Measurements from ENCODE around the gene DSCAML1.

The DSCAML1 gene

DNA sequence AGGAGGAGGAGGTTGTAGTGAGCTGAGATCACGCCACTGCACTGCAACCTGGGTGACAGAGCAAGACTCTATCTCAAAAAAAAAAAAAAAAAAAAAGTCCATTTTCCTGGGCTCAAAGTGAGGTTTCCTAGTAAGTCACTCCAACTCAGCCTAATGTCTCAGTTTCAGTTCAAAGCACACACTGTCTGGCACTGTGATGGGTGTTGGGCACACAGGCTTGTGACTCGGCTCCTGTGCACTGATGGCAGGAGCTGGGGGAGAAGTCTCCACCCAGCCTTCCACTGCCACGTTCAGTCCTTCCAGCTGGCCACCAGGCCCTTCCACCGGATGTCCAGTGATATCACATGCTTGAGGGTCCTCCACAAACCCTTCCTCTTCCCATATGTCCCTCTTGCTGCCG, 283.4 kb downstream of the DSCAML1 start:
- no peak for DNase-seq

DNA sequence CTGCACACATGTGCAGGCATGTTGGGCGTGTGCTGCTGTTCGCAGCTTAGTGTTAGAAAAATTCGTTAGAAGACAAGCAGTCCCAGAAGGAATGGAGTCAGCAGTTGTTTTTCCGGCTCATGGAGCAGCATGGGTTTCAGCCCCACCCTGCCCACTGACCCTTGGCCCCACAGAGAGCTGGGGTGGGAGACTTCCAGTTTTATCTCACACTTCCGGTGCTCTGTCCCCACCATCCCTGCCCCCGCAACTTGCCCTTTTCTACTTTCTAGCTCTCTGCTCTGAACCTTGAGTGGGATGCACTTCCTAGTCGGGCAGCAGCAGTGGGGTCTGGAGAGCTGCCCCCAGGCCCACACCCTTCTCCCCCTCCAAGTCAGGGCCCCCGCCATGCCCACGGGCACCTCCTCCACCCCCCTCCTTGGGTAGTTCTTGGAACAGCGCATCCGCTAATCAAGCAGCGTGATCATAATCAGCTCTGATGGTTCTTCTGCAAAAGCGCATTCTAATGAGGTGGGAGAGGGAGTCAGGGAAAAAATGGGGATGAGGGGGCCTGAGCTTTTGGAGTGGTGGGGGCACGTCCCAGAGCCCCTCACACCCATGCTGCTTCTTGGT, 285.0 kb downstream of the DSCAML1 start:
- no peak for DNase-seq

DNA sequence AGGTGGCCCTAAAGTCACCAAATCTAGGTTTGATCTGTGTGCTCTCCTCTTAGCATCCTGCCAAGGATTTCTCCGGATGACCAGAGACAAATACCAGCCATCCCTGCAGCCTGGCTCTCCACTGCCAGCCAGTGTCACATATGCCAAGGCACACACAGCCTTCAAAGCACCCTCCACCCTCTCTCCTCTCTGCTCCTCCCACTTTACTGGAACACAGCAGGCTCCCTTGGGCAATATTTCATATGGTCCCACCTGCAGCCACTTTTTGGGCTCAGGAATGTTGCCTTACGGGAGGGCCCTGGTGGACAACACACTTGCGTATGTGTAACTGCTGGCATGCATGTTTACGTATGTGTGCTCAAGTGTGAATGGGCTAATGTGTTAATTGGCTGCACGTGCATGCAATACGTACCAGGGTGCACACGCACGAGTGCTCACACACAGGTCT, 285.5 kb downstream of the DSCAML1 start:
- DNase-seq = peak; percentile 38

DNA sequence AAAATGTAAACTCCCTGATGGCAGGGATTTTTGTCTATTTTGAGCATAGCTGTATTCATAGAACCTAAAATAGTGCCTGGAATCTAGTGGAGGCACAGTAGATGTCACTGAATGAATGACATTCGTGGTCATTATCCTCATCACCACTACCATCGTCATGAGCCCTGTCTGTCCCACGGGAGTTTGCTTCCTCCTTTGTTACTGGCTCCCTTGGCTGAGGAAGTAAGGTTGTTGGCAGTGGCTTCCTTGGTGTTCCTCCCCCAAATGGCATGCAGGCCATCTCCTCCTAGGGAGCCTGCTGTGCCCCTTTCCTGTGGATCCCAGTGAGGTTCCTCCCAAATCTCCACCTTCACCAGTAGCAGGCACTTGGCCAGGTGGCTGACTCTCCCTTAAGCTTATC, 286.4 kb downstream of the DSCAML1 start:
- peak; percentile 50 for DNase-seq

DNA sequence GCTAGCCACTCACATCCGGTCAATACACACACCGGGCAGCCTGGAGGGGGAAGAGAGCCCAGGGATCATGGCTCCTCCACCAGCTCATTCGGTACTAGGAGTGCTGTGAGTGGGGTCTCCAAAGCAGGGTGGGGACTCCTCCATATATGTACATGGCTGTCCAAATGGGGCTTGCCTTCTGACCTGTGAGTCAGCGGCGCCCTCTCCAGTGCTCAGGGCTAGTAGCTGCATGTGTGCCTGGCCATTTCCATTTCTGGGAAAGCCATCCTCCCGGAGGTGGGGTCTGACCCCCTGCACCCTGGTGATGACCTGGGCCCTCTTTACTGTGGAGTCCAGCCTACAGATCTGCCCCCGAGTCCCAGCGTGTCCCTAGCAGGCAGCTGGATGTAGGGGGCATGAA, 287.5 kb downstream of the DSCAML1 start:
- DNase-seq = no peak

DNA sequence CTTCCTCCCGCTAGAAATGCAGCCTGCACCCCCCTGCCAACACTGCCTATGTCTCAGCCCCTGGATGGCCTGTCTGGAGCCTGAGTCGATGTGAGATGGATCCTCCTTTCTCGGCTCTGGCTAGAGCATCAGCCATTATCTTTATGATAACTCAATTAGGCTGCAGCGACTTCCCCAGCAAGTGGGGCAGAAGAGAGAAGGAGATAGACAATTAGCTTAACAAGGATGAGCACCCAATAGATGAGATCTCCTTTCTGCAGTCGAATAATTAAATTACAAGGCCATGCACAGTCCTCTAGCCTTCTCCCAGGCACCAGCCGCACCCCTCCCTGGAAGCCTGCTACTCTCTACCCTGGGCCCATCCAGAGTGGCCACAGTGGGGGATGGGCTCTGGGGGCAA, 290.0 kb downstream of the DSCAML1 start:
- no peak for DNase-seq

DNA sequence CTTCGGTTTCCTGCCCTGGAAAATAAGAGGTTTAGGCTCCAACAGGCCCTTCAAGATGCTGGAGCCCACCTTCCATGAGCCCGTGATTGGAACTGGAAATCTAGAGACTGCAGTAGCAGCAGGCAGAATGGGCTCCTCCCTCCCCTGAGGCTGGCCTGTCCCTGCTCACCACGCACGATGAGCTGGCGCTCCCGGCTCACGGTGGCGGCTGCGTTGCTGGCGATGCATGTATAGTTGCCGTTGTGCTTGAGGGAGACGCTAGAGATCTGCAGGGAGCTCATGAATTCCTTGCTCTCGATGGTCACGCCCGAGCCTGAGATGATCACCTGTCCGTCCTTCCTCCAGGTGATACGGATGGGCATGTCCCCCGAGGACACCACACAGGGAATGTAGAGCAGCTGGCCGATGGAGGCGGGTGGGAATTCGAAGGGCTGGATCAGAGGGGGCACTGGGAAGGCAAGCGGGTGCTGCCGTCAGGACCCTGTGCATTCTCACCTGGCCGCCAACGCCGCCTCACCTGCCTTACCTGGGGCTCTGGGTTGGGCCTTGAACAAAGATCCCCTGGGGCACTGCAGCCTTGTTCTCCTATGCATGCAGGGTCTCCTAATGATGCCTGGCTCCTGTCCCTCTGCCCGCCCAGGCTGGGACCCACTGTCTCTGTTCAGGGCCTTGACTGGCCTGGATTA, 291.6 kb downstream of the DSCAML1 start:
- DNase-seq = peak; percentile 16

DNA sequence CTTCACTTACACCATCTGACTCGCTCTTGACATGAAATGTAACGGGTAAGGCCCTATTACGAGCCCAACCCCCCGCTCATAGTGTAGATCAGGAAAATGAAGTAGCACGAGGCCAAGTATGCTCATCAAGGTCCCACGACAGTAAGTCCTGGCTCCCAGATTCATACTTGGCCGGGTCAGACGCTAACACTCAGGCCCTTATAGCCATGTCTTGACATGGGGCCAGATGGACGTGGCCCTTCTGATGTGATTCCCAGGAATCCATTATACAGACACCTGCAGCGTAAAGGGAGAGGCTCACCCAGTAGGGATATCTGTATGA, 294.3 kb downstream of the DSCAML1 start:
- DNase-seq = no peak

DNA sequence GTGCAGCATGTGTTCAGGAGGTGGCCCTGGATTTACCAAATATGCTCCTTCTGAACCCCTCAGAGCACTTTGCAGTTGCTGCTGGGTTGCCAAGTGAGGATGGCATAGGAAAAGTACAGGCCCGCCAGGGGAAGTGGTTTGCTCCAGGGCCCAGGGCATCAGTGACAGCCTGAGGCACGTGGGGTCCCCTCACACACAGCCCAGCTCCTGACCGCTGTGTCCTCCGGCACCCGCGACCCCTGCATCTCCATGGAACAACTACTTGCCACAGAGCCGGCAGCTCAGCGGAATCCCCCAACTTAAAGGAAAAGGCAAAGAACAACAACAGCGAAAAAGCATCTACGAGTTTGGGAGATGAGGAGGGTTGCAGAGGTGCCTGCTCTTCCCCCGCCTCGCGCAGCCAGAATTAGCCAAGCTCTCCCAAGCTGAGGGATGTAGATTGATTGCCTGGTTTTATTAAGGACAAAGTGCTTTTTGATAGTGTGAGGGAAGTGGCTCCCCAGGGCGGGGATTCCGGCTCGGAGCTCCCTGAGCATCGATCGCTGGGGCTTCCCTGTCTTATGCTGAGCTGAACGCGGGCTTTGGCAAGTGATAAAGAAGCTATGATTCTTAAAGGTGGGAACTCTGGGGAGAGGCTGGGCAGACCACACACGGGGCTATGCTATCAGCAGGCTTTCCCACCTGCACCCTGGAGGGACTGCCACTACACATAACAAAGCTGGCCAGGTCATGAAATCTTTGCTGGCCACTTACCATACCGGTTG, 294.8 kb downstream of the DSCAML1 start:
- DNase-seq = no peak

DNA sequence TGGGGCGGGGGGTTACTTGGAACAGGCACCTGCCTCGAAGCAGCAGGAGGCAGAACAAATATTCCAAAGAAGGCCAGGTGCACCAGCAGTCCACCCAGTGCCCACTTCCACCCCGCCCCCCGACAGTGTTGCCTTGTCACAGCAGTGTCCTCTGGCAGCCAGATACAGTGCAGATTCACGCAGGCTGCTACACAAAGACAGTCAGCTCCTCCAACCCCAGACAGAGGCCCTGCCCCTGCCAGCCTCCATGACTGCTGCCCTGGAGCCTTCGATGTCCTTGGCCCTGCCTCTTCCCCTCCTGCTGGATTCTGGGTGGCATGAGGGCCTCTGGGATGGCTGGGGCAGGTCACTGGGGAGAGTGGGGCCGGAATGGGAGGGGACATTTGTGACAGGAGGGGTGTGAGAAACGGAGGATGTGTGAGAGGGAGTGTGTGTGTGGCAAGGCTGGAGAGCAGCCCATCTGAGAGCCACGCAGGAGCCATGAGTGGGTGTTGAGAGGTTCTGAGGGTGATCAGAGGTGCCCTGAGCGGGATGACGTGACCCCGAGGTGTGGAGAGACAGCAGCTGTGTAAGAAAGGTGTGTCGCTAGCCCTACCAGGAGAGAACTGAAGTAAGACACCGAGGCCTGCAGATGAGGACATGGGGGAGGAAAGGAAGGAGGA, 295.6 kb downstream of the DSCAML1 start:
- DNase-seq = peak; percentile 90

DNA sequence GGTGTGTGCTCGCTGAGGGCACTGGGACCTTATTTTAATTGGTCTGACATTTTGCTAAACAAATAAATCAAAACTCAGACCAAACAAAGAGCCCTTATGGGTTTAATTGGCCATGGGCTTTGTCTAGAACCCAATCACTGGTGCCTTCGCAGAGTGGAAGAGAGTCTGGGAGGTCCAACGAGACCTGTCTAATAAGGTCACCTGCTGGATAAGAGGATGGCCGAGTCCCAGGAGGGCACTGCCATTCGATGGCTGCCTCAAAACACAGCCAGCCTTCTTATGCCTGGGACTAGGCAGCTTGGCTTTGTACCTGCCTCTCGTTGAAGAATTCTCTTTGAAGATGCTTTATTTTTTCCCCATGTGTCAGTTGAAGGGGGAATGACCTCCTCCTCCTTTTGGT, 298.2 kb downstream of the DSCAML1 start:
- peak; percentile 92 for DNase-seq

DNA sequence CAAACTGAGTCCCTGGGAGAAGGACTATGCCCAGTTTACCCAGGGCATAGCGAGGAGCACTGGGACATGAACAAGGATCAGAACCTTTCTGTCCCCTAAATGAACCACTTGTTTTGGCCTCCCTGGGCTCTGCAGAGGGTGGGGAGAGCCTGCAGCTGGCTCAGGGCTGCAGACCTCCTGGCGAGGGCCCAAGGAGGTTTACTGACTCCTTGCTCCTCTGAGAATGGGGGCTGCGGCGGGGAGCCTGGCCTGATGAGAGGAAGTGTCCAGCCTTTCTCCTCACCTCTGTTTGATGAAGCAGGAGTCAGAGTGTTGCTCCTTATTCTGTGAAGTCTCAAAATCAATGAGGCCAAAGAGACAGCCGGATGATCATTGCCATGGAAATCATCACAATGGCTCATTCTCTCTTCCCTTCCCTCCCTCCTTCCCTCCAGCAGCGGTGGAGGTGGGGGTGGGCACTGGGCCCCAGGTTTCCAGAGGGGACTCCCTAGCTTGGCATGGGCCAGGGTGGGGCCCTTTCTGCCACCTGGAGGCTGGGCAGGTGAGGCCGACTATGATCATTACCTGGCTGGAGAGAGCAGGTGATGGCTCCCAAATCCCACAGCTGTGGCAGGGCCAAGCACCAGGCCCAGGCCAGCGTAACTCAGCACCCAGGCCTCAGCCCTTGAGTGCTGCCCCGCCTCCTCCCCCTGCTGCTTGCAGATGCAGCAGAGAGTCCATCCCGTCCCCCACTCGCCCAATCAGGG, 299.6 kb downstream of the DSCAML1 start:
- peak; percentile 32 for DNase-seq

DNA sequence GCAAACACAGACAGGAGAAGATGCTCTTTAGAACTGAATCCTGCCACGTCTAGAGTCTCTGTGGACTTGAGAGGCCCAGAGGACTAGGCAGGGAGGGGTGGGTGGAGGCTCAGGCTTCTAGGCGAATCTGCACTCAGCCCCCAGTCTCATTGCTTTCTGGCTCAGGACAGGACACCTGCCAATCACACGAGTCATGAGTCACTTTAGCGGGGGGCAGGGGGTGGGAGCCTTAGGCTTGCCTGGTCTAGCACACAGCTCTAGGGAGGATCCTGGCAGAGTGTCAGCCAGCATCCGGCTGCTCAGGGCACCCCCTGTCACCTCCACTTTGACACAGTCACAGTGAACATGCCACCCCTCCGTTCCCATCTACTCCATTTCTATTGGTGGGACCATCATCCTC, 301.7 kb downstream of the DSCAML1 start:
- DNase-seq = peak; percentile 23

DNA sequence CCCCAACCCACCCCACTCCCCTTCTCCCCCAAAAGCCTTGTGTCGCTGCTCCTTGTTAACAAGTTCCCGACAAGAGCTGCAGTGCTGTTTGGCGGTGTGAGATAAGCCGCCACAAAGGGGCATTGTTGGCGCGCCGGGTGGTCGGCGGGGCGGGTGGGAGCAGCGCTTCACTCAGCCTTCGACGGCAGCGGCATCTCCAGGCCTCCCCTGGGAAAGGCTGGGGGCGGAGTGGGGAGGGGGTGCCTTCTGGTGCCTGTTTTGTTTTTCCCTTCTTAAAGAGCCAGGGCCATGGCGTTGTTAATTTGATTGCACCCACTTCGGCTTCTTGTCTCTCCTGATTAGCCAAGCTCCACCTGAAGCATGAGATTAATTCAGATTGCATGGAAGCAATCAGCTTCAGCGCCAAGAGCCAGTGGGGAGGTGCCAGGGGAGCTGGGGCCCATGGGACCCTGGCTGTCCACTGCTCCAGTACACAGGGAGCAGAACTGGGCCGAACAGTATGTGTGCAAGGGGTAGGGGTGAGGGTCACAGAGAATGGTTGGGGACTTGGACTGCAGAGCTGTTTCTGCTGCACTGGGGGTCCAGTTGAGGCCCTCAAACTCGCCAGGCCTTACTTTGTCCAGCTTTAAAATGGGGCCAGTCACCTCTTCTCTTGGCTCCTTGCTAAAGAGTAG, 304.3 kb downstream of the DSCAML1 start:
- DNase-seq = peak; percentile 25

DNA sequence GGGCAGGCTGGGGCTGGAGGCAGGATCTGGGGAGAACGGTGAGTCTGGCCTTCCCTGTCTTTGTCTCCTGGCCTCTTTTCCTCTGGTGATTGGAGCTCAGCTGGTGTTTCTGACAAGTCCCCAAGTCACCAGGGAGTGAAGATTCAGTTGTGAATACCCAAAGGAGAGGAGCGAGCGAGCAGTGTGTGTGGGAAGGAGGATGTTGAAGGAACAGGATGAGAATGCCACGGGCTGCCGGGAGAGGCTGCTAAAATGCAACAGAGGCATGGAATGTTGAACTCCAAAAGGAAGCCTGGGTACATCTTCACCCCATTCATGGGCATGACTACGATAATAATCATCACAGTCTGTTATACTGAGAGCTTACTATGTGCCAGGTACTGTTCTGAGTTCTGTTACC, 306.1 kb downstream of the DSCAML1 start:
- no peak for DNase-seq

DNA sequence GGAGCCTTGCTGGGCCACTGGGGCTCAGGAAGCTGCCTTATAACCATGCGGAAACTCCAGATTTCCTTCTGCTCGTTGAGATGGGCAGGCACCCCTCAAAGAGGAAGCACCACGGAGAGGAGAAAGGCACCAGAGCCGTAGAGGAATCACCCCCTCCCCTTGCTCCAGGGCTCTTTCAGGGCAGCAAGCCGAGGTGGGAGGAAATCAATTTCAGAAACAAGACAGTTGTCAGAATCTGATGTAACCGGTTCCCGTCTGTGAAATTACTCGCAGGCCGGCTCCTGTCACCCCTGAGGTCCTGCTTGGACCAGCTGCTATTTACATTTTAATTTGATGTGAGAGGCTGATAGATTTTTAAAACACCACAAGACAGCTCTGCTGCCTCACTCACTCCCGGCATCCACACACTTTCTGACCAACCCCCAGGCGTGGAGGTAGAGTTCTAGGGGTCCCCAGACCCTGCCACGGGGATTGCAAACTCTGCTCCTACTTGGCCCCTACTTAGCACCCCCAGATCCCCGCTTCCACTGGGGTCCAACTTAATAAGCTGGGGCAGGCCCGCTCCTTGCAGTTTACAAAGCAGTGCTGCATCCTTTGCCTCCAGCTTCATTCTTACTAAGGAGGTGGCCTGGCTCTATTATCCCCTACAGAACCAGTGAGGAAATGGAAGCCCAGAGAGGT, 306.9 kb downstream of the DSCAML1 start:
- DNase-seq = peak; percentile 31

DNA sequence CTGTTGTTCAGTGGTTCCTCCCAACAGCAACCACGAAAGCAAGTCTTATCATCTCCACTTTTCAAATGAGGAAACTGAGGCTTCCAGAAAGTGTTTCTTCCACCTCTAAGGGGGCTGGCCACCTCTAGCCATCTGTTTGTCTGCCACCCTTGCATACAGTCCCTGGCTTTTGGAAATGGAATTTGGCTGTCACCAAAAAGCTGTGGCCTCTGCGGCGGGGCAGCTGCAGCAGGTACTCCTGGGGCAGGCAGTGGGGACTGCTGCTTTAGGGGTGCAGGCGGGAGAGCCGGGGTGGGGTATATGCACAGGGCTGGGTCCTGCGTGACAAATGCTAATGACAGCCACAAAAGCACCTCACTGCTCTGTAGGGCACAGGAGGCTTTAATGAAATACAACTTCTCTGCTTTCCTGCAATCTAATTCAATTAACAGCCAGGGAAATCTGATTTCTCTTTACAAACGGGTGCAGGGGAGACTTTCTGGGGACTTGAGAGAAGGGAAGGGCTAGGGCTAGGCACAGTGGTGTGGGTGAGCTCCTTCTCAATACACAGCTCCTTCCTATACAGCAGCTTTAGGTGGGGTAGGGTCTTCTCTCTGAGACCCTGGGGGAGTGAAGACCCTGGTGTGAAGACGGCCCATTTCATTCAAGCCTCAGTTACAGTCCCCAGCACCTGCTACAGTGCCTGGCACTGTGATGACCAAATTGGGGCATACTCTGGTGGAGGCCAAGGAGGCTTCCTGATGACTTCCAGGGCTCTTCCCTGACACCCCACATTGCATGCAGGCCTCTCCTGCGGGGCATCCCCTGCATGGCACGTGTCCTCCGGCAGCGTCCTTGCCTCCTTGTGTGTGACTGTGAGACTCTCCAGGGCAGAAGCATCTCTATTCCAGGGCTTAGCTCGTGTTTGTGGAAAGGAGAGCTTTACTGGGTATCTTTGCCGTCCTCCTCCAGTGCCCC, 307.7 kb downstream of the DSCAML1 start:
- no peak for DNase-seq

DNA sequence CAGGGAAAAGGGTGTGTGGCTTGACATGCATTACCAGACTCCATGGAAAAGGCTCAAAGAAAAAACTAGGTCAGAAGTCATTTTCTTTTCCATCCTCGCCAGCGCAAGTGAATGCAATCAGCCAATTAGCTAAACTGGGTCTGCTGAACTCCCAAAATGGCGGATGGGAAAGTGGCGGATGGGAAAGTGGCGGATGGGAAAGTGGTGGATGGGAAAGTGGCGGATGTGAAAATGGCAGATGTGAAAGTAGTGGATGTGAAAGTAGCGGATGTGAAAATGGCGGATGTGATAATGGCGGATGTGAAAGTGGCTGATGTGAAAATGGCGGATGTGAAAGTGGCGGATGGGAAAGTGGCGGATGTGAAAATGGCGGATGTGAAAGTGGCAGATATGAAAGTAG, 311.0 kb downstream of the DSCAML1 start:
- no peak for DNase-seq

DNA sequence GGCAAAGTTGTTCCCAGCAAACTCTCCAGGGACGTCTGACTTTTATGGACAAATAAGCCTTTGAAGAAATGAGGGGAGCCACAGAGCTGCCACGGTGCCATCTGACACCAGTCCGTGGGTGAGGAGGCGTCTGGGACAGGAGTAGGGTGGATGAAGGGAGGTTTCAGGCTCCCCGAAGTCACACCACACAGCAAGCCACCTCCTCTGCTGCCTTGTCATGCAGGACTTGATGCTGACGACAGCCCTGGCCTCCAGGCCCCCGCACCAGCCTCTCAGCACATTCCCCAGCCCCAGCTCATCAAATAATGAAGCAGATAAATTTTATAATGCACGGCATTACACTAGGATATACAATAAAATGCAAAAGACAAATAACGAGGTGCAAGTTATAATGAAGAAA, 312.9 kb downstream of the DSCAML1 start:
- DNase-seq = no peak

DNA sequence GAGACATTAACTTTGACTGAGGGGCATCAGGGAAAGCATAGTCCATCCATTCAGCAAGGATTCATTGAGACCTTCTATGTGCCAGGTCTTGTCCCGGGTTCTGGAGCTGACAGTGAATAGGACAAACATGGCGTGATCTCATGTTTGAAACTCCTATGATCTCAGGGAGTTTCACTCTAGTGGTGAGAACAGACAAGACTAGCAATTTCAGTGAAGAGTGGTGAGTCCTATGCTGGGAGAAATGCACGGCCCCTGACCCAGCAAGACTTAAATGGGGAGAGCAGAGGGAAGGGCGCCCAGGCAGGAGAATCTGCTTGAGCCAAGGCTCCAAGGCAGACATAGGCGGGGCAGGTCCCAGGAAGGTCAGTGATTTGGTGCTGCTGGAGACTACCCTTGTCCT, 313.6 kb downstream of the DSCAML1 start:
- no peak for DNase-seq

DNA sequence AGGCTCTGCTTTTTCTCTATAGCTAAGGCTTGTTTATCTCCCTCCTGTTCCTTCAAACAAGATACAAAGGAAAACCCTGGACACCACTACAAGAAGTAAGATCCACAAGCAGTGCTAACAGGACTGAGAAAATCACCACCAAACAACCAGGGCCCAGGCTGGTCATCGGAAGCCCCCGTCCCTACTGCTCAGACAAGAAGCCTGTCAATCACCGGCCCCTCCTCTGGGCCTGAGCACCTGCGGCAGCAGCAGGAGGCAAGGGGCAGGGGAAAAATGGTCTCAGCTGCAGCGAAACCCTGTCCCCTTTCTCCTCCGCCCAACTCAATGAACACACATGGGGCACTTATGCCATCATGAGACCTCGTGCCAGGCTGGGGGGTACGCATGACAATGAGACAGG, 314.1 kb downstream of the DSCAML1 start:
- DNase-seq = no peak

All from NCI-H69 (cell line).